Activated CD4-positive, alpha-beta T cell treated with anti-CD3 and anti-CD28 coated beads, Interleukin-2, amount 10 ng/mL, durations not matched to agents 7 days and 5 days (primary cell): ENCODE measurements around the gene ARRDC3. TPM values are rescaled to one million over a fixed set of nuclear protein-coding genes. Genes with fewer than 3 reads are reported as not detected.
"Not testable (repeated sequence)": the region's sequence is repeated elsewhere in the genome, so short reads cannot be mapped to it uniquely, and the experiment has no call there.

ENCODE experiments used
- CTCF ChIA-PET: fragments of 350-600 bp; sonication (Branson Sonifier 250); formaldehyde crosslinking; loops from one replicate; lab custom pipeline; 2021; ENCODE audit warnings: antibody characterized with exemption; lab: Charles Lee
- POLR2A ChIA-PET: fragments of 350-600 bp; sonication (Branson Sonifier 250); formaldehyde crosslinking; loops from one replicate; lab custom pipeline; 2021; ENCODE audit warnings: antibody characterized with exemption; lab: Charles Lee
- DNase-seq: peaks from one replicate; pipeline ENCODE4 v3.0.0-alpha.2; 2020
- H3K27ac Mint-ChIP-seq: one replicate; pipeline ENCODE4 v1.8.0; 2021; ENCODE audit warnings: mild to moderate bottlenecking, moderate library complexity, mixed read lengths
- H3K27me3 Mint-ChIP-seq: one replicate; pipeline ENCODE4 v1.8.0; 2021; ENCODE audit warnings: mixed read lengths
- H3K36me3 Mint-ChIP-seq: one replicate; pipeline ENCODE4 v1.8.0; 2021; ENCODE audit warnings: low read depth, mixed read lengths
- H3K4me1 Mint-ChIP-seq: one replicate; pipeline ENCODE4 v1.8.0; 2021; ENCODE audit warnings: mixed read lengths
- H3K4me3 Mint-ChIP-seq: one replicate; pipeline ENCODE4 v1.8.0; 2021; ENCODE audit warnings: mild to moderate bottlenecking, moderate library complexity, mixed read lengths
- H3K9me3 Mint-ChIP-seq: one replicate; pipeline ENCODE4 v1.8.0; 2021; ENCODE audit warnings: mixed read lengths
- total RNA-seq, 2 experiments: library from RNA; stranded (reverse); gene quantifications; one replicate each; pipeline ENCODE4 v1.2.3, GENCODE V29; 2021

ARRDC3 gene
- total RNA-seq, 2 experiments from 2014 or later: 34.1 to 35.0 TPM

- peaks cover 3% of the 10 kb centered on the region for H3K9me3 Mint-ChIP-seq
- ChIA-PET POLR2A (no interaction called here), CTCF (interaction anchor here (1.4 to 1.5 kb wide), 3 partner anchors 9 to 28 kb away, joined by 3 to 4 read pairs (median 3); no protein-coding TSS in a partner anchor)
- H3K4me3 Mint-ChIP-seq: no peak overlapping the region
- peaks cover 15% of the 10 kb centered on the region for H3K27me3 Mint-ChIP-seq
- no peaks in the 10 kb centered on the region for H3K36me3 Mint-ChIP-seq
- no peaks in the 10 kb centered on the region for H3K4me1 Mint-ChIP-seq
- no peak overlapping the region for H3K27ac Mint-ChIP-seq
- no peak for DNase-seq
Measured at GRCh38 chr5:91352831-91353695, 30.1 kb downstream of the ARRDC3 start.

GRCh38 chr5:91345461-91345860 lies 37.7 kb downstream of the ARRDC3 start:
- Mint-ChIP-seq H3K36me3 (no peaks in the 10 kb centered on the region), H3K9me3 (no peaks in the 10 kb centered on the region), H3K27me3 (no peaks in the 10 kb centered on the region), H3K27ac (no peak overlapping the region), H3K4me1 (no peaks in the 10 kb centered on the region), H3K4me3 (no peak overlapping the region)
- no peak for DNase-seq
- ChIA-PET CTCF (no interaction called here), POLR2A (no interaction called here)

- POLR2A ChIA-PET: not testable (repeated sequence)
Measured at GRCh38 chr5:91344661-91345200, 38.4 kb downstream of the ARRDC3 start.

GRCh38 chr5:91343916-91344315 lies 39.2 kb downstream of the ARRDC3 start:
- CTCF ChIA-PET: interaction anchor here (0.6 kb wide), 1 partner anchor 23 kb away, joined by 3 read pairs; no protein-coding TSS in a partner anchor

More at GRCh38 chr5:91344661-91345200, 38.4 kb downstream of the ARRDC3 start:
- not testable (repeated sequence) for H3K36me3 Mint-ChIP-seq, H3K4me3 Mint-ChIP-seq, H3K9me3 Mint-ChIP-seq, DNase-seq, H3K27ac Mint-ChIP-seq, H3K4me1 Mint-ChIP-seq, H3K27me3 Mint-ChIP-seq
- CTCF ChIA-PET: interaction anchor here (0.6 kb wide), 1 partner anchor 22 kb away, joined by 3 read pairs; no protein-coding TSS in a partner anchor

GRCh38 chr5:91342931-91343330 lies 40.2 kb downstream of the ARRDC3 start:
- POLR2A ChIA-PET, DNase-seq: not testable (repeated sequence)
- CTCF ChIA-PET: interaction anchor here (0.7 kb wide), 1 partner anchor 103 kb away, joined by 3 read pairs; no protein-coding TSS in a partner anchor

More at GRCh38 chr5:91343916-91344315, 39.2 kb downstream of the ARRDC3 start:
- DNase-seq: no peak
- Mint-ChIP-seq H3K36me3 (no peaks in the 10 kb centered on the region), H3K4me1 (no peaks in the 10 kb centered on the region), H3K27me3 (peaks cover 3% of the 10 kb centered on the region), H3K4me3 (no peak overlapping the region), H3K27ac (no peak overlapping the region), H3K9me3 (no peaks in the 10 kb centered on the region)
- POLR2A ChIA-PET: no interaction called here

GRCh38 chr5:91341154-91341553 lies 42.0 kb downstream of the ARRDC3 start:
- Mint-ChIP-seq H3K27ac (no peak overlapping the region), H3K4me1 (no peaks in the 10 kb centered on the region), H3K27me3 (peaks cover 3% of the 10 kb centered on the region), H3K4me3 (no peak overlapping the region), H3K36me3 (no peaks in the 10 kb centered on the region), H3K9me3 (no peaks in the 10 kb centered on the region)
- POLR2A ChIA-PET: no interaction called here
- DNase-seq: no peak
- CTCF ChIA-PET: interaction anchor here (1.2 to 1.8 kb wide), 2 partner anchors 10 to 21 kb away, joined by 3 to 4 read pairs; no protein-coding TSS in a partner anchor

More at GRCh38 chr5:91342931-91343330, 40.2 kb downstream of the ARRDC3 start:
- H3K9me3 Mint-ChIP-seq, H3K36me3 Mint-ChIP-seq, H3K4me3 Mint-ChIP-seq, H3K27ac Mint-ChIP-seq, H3K27me3 Mint-ChIP-seq, H3K4me1 Mint-ChIP-seq: not testable (repeated sequence)

GRCh38 chr5:91340532-91340931 lies 42.6 kb downstream of the ARRDC3 start:
- no peaks in the 10 kb centered on the region for H3K9me3 Mint-ChIP-seq
- no peak for DNase-seq
- no peaks in the 10 kb centered on the region for H3K4me1 Mint-ChIP-seq
- H3K27me3 Mint-ChIP-seq: peaks cover 3% of the 10 kb centered on the region
- CTCF ChIA-PET: interaction anchor here (1.2 to 1.8 kb wide), 2 partner anchors 9 to 121 kb away, joined by 3 to 4 read pairs; no protein-coding TSS in a partner anchor
- POLR2A ChIA-PET: no interaction called here
- H3K4me3 Mint-ChIP-seq: no peak overlapping the region
- H3K27ac Mint-ChIP-seq: no peak overlapping the region
- H3K36me3 Mint-ChIP-seq: no peaks in the 10 kb centered on the region

- H3K9me3 Mint-ChIP-seq: no peaks in the 10 kb centered on the region
- H3K27ac Mint-ChIP-seq: no peak overlapping the region
- no peak overlapping the region for H3K4me3 Mint-ChIP-seq
- DNase-seq: no peak
- no peaks in the 10 kb centered on the region for H3K4me1 Mint-ChIP-seq
- CTCF ChIA-PET: no interaction called here
- no peaks in the 10 kb centered on the region for H3K36me3 Mint-ChIP-seq
- peaks cover 3% of the 10 kb centered on the region for H3K27me3 Mint-ChIP-seq
- POLR2A ChIA-PET: no interaction called here
Measured at GRCh38 chr5:91339063-91339705, 43.9 kb downstream of the ARRDC3 start.

GRCh38 chr5:91332267-91333045 lies 50.7 kb downstream of the ARRDC3 start:
- no peaks in the 10 kb centered on the region for H3K36me3 Mint-ChIP-seq
- no peaks in the 10 kb centered on the region for H3K27me3 Mint-ChIP-seq
- peaks cover 29% of the 10 kb centered on the region for H3K4me1 Mint-ChIP-seq
- CTCF ChIA-PET: interaction anchor here (0.5 to 1.0 kb wide), 4 partner anchors 18 to 74 kb away, joined by 3 read pairs; no protein-coding TSS in a partner anchor
- no peak overlapping the region for H3K27ac Mint-ChIP-seq
- H3K4me3 Mint-ChIP-seq: no peak overlapping the region
- DNase-seq: no peak
- no peaks in the 10 kb centered on the region for H3K9me3 Mint-ChIP-seq
- POLR2A ChIA-PET: no interaction called here

- Mint-ChIP-seq H3K4me1 (peaks cover 29% of the 10 kb centered on the region), H3K27ac (no peak overlapping the region), H3K27me3 (peaks cover 2% of the 10 kb centered on the region), H3K9me3 (no peaks in the 10 kb centered on the region), H3K36me3 (no peaks in the 10 kb centered on the region), H3K4me3 (no peak overlapping the region)
- ChIA-PET POLR2A (interaction anchor here (0.7 kb wide), 1 partner anchor 20 kb away, joined by 4 read pairs; no protein-coding TSS in a partner anchor), CTCF (interaction anchor here (1.0 to 1.6 kb wide), 2 partner anchors 10 to 17 kb away, joined by 3 to 4 read pairs; no protein-coding TSS in a partner anchor)
- DNase-seq: no peak
Measured at GRCh38 chr5:91331705-91332104, 51.4 kb downstream of the ARRDC3 start.

- peak; percentile 11 for DNase-seq
- no peak overlapping the region for H3K4me3 Mint-ChIP-seq
- no peak overlapping the region for H3K27ac Mint-ChIP-seq
- H3K4me1 Mint-ChIP-seq: peaks cover 29% of the 10 kb centered on the region
- H3K36me3 Mint-ChIP-seq: no peaks in the 10 kb centered on the region
- H3K27me3 Mint-ChIP-seq: peaks cover 6% of the 10 kb centered on the region
- ChIA-PET CTCF (interaction anchor here (0.6 to 2.0 kb wide), 6 partner anchors 9 to 814 kb away, joined by 3 to 8 read pairs (median 4); no protein-coding TSS in a partner anchor), POLR2A (interaction anchor here (1.1 kb wide), 1 partner anchor 54 kb away, joined by 4 read pairs; the partner anchor contains the start of gene ARRDC3)
- no peaks in the 10 kb centered on the region for H3K9me3 Mint-ChIP-seq
Measured at GRCh38 chr5:91329283-91329682, 53.8 kb downstream of the ARRDC3 start.
